GM12878 (cell line): Measurements from ENCODE around the gene TFAP2E. TPM values are rescaled to one million over a fixed set of nuclear protein-coding genes. Genes with fewer than 3 reads are reported as not detected.

ENCODE experiments used
- ATAC-seq: fragments of 200-7000 bp; cut with Tn5 transposase; 3 replicates; pipeline ENCODE4 v1.9.1; 2020; ENCODE audit warnings: mild to moderate bottlenecking, moderate library complexity
- BruUV-seq: library from RNA; stranded (reverse); fragments of 400-500 nt; replicated peaks from 2 replicates; lab custom pipeline; 2021; lab: Mats Ljungman, UMichigan
- CTCF ChIA-PET: fragments of 300-600 bp; sonication (Branson Sonifier 250); formaldehyde crosslinking; extraction: SDS; loops from one replicate; lab custom pipeline; 2021; ENCODE audit warnings: inconsistent platforms; lab: Yijun Ruan, JAX
- POLR2A ChIA-PET: fragments of 350-600 bp; formaldehyde crosslinking; extraction: SDS; loops from one replicate; lab custom pipeline; 2021; ENCODE audit warnings: inconsistent platforms; lab: Charles Lee
- RAD21 ChIA-PET: fragments of 300-600 bp; sonication (Branson Sonifier 250); formaldehyde crosslinking; loops from one replicate; lab custom pipeline; 2023; ENCODE audit warnings: antibody characterized with exemption; ENCODE audit not compliant: unreplicated experiment; lab: Charles Lee
- SMC1A ChIA-PET: fragments of 300-600 bp; sonication (Branson Sonifier 250); formaldehyde crosslinking; loops from one replicate; lab custom pipeline; 2023; ENCODE audit not compliant: unreplicated experiment, uncharacterized antibody; lab: Charles Lee
- DNase-seq: peaks from one replicate; pipeline ENCODE4 v3.0.0-alpha.2; 2011; ENCODE audit warnings: low read depth, low spot score
- FAIRE-seq: peaks from 3 replicates; lab custom pipeline; 2011; peaks lifted over from hg19 to GRCh38; lab: Jason Lieb, UNC
- H2AFZ ChIP-seq: 2 replicates; pipeline ENCODE4 v1.6.0; 2011; ENCODE audit warnings: low read depth, low read length, control low read depth; ENCODE audit not compliant: control insufficient read depth
- H3K27ac ChIP-seq: 2 replicates; pipeline ENCODE4 v1.5.1; 2011; ENCODE audit warnings: control low read depth; ENCODE audit not compliant: control insufficient read depth, insufficient read depth
- H3K27me3 ChIP-seq, 2 experiments: replicated peaks in 1 of 2; 2 replicates each; pipeline versions ENCODE4 v1.6.0 to v1.6.1; 2011; ENCODE audit warnings: low read length in 1 of 2; ENCODE audit not compliant: control insufficient read depth in 2 of 2, insufficient read depth in 2 of 2
- H3K36me3 ChIP-seq, 2 experiments: 2 replicates each; pipeline ENCODE4 v1.5.1; 2011; ENCODE audit warnings: low read length in 1 of 2; ENCODE audit not compliant: control insufficient read depth in 2 of 2, insufficient read depth in 2 of 2
- H3K4me1 ChIP-seq: 2 replicates; pipeline ENCODE4 v1.6.1; 2011; ENCODE audit warnings: mild to moderate bottlenecking, low read length, moderate library complexity, mixed read lengths; ENCODE audit not compliant: control insufficient read depth, insufficient read depth
- H3K4me2 ChIP-seq: 2 replicates; pipeline ENCODE4 v1.6.0; 2011; ENCODE audit warnings: control low read depth; ENCODE audit not compliant: control insufficient read depth, insufficient read depth
- H3K4me3 ChIP-seq: fragments of 200-600 bp; sonication (generic); 2 replicates; pipeline ENCODE4 v1.5.1; 2016
- H3K79me2 ChIP-seq: 2 replicates; pipeline ENCODE4 v1.6.0; 2011; ENCODE audit warnings: low read length; ENCODE audit not compliant: control insufficient read depth, insufficient read depth
- H3K9ac ChIP-seq: 2 replicates; pipeline ENCODE4 v1.8.0; 2011; ENCODE audit warnings: low read length, control low read depth, mixed read lengths; ENCODE audit not compliant: control insufficient read depth, insufficient read depth
- H3K9me3 ChIP-seq: replicated peaks from 3 replicates; pipeline ENCODE4 v1.5.1; 2011; ENCODE audit warnings: mild to moderate bottlenecking, low read length; ENCODE audit not compliant: control insufficient read depth, insufficient read depth
- H4K20me1 ChIP-seq: 2 replicates; pipeline ENCODE4 v1.6.0; 2011; ENCODE audit not compliant: control insufficient read depth, insufficient read depth
- BACH1 ChIP-seq: fragments of 450-650 bp; IDR thresholded peaks from 2 replicates; pipeline ENCODE4 v1.6.1; 2017; ENCODE audit warnings: mild to moderate bottlenecking, borderline replicate concordance
- BMI1 ChIP-seq: fragments of 450-650 bp; IDR thresholded peaks from 2 replicates; pipeline ENCODE4 v1.6.1; 2016; ENCODE audit warnings: mild to moderate bottlenecking, moderate library complexity, borderline replicate concordance
- CBFB ChIP-seq: IDR thresholded peaks from 2 replicates; pipeline ENCODE4 v1.6.1; 2016; ENCODE audit warnings: antibody characterized with exemption, low read depth
- ESRRA ChIP-seq: IDR thresholded peaks from 2 replicates; pipeline ENCODE4 v1.6.1; 2012; ENCODE audit warnings: mild to moderate bottlenecking, low read length, improper control_type of control experiment
- IRF4 ChIP-seq: IDR thresholded peaks from 2 replicates; pipeline ENCODE4 v1.6.1; 2011; ENCODE audit warnings: low read depth, low read length
- NFYB ChIP-seq: IDR thresholded peaks from 2 replicates; pipeline ENCODE4 v1.6.1; 2011; ENCODE audit warnings: low read depth, mild to moderate bottlenecking, low read length, improper control_type of control experiment, moderate library complexity; ENCODE audit not compliant: insufficient read depth
- NR2F1 ChIP-seq: fragments of 450-650 bp; conservative IDR thresholded peaks from 2 replicates; pipeline ENCODE4 v1.6.1; 2017; ENCODE audit warnings: mild to moderate bottlenecking
- RCOR1 ChIP-seq: conservative IDR thresholded peaks from 2 replicates; pipeline ENCODE4 v1.6.1; 2012; ENCODE audit warnings: low read depth, low read length, improper control_type of control experiment
- RFX5 ChIP-seq: IDR thresholded peaks from 2 replicates; pipeline ENCODE4 v1.6.1; 2011; ENCODE audit warnings: low read depth, low read length, improper control_type of control experiment
- SIX5 ChIP-seq: IDR thresholded peaks from 2 replicates; pipeline ENCODE4 v1.6.1; 2011; ENCODE audit warnings: mild to moderate bottlenecking, low read depth, low read length, moderate library complexity; ENCODE audit not compliant: severe bottlenecking
- SPI1 ChIP-seq: IDR thresholded peaks from 2 replicates; pipeline ENCODE4 v1.6.1; 2011; ENCODE audit warnings: low read depth, mild to moderate bottlenecking, low read length, moderate library complexity, borderline replicate concordance; ENCODE audit not compliant: insufficient read depth
- TCF7 ChIP-seq: IDR thresholded peaks from 2 replicates; pipeline ENCODE4 v1.6.1; 2014; ENCODE audit warnings: antibody characterized with exemption, borderline replicate concordance
- ZNF207 ChIP-seq: fragments of 450-650 bp; IDR thresholded peaks from 2 replicates; pipeline ENCODE4 v1.6.1; 2014; ENCODE audit warnings: antibody characterized with exemption, mild to moderate bottlenecking, borderline replicate concordance
- ZNF24 ChIP-seq: fragments of 450-650 bp; IDR thresholded peaks from 2 replicates; pipeline ENCODE4 v1.6.1; 2017; ENCODE audit warnings: antibody characterized with exemption, mild to moderate bottlenecking
- WGBS: methylation state at CpG from one replicate; pipeline ENCODE4 v1.1.6; 2016; ENCODE audit warnings: low lambda C conversion rate; ENCODE audit not compliant: insufficient replicate concordance, insufficient coverage; ENCODE audit errors: missing lambda C conversion rate; 5-methylcytosine and 5-hydroxymethylcytosine counted together
- in situ Hi-C: fragments of 300-500 bp; cut with MboI; formaldehyde crosslinking; loops from 9 replicates; pipeline ENCODE4 v1.14.3; 2018; ENCODE audit warnings: mixed read lengths
- intact Hi-C: fragments of 100-400 bp; cut with micrococcal nuclease; formaldehyde crosslinking; loops from one replicate; pipeline ENCODE4 v1.14.2; 2022; ENCODE audit not compliant: unreplicated experiment
- polyA plus RNA-seq, 11 experiments: library from polyadenylated mRNA; depleted of rRNA in 4 of 11; unstranded in 6 of 11; stranded (reverse) in 5 of 11; fragments of >200 nt; fragmentation: Nextera tagmentation in 4 of 11; fragmentation: Illumina TruSeq in 1 of 11; extraction: Ambion mirVana in 4 of 11; extraction: Trizol in 1 of 11; gene quantifications; 1 replicate in 1 of 11; 2 replicates in 10 of 11; pipeline versions ENCODE4 v1.2.1 to v1.2.3, GENCODE V29; 2011 to 2016; ENCODE audit warnings: inconsistent platforms in 2 of 11, missing spikeins in 2 of 11, low read depth in 1 of 11
- total RNA-seq, 4 experiments: library from RNA; depleted of rRNA in 3 of 4; stranded (reverse); fragments of >200 nt in 3 of 4; fragmentation: Illumina TruSeq in 1 of 4; extraction: Trizol in 1 of 4; gene quantifications; 2 replicates each; pipeline versions ENCODE4 v1.2.1 to v1.2.3, GENCODE V29; 2013 to 2021
- TF ChIP-seq, protein P1 (sequence below): fragments of 450-650 bp; conservative IDR thresholded peaks from 2 replicates; pipeline ENCODE4 v1.6.1; 2017; ENCODE audit warnings: mild to moderate bottlenecking, moderate library complexity
- TF ChIP-seq, protein P2 (sequence below): IDR thresholded peaks from 2 replicates; pipeline ENCODE4 v1.6.1; 2012; ENCODE audit warnings: low read depth, low read length, improper control_type of control experiment

The TFAP2E gene
- total and polyA plus RNA-seq, 10 of the 15 experiments (the other 5 are each of a cell fraction or from before 2014, with no cell fraction given), result 0.10 to 1.1 (median 0.43) TPM

DNA sequence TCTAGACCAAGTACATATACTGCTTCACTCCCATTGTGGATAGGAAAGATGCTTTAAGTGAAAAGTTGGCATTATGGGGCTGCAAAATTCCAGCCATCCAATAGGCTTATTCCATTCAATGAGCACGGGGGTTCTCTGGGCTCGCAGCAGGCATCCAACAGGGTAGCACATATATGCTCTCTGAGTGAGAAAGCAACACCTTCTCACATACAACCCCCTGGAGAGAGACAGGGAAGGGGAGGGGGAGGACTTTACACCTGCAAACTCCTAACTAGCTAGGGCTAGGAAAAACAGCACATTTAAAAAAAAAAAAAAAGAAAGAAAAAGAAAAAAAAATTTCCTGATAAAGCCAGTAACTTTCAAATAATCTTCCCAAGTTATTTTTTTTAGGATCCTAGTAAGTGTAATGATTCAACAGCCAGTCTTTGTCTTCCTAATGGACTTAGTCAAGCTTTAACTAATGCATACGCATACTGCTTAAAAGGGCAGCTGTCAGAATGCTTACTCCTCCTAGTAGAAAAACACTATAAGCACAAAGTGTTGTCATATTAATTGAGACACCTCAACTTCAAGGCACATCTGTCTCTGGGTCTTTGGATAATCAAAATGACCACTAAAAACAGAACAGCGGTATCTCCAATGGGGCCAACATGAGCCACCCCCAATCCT lies 49.5 kb downstream of the TFAP2E start:
- Histone ChIP-seq H3K9ac (no peak overlapping the region), H3K4me3 (no peak overlapping the region), H3K36me3 (peaks cover 10 to 17% of the 10 kb centered on the region in 2 experiments), H3K79me2 (peaks cover 2% of the 10 kb centered on the region), H4K20me1 (no peaks in the 10 kb centered on the region), H3K9me3 (no peaks in the 10 kb centered on the region), H3K27ac (no peak overlapping the region), H3K27me3 (no peaks in the 10 kb centered on the region), H3K4me1 (no peaks in the 10 kb centered on the region), H2AFZ (no peak overlapping the region), H3K4me2 (no peak overlapping the region)
- intact Hi-C loops (no loop called here), in situ Hi-C loops (no loop called here)
- no TSS peak for BruUV-seq
- ChIA-PET POLR2A (no interaction called here), CTCF (interaction anchor here (0.7 to 0.8 kb wide), 2 partner anchors 11 to 58 kb away, joined by 3 to 4 read pairs; no protein-coding TSS in a partner anchor), SMC1A (interaction anchor here (0.6 kb wide), 2 partner anchors 290 to 447 kb away, joined by 3 to 4 read pairs; no protein-coding TSS in a partner anchor), RAD21 (interaction anchor here (0.6 to 0.7 kb wide), 2 partner anchors 85 to 211 kb away, joined by 3 read pairs; no protein-coding TSS in a partner anchor)
- WGBS, result 98% methylated on average over 4 of the region's 4 CpGs
- ATAC-seq (no peak), DNase-seq (no peak), FAIRE-seq (no peak)
- TF ChIP-seq NFYB, result no peak
- TF ChIP-seq RCOR1, result no peak
- no peak for TF ChIP-seq RFX5
- no peak for TF ChIP-seq ESRRA

DNA sequence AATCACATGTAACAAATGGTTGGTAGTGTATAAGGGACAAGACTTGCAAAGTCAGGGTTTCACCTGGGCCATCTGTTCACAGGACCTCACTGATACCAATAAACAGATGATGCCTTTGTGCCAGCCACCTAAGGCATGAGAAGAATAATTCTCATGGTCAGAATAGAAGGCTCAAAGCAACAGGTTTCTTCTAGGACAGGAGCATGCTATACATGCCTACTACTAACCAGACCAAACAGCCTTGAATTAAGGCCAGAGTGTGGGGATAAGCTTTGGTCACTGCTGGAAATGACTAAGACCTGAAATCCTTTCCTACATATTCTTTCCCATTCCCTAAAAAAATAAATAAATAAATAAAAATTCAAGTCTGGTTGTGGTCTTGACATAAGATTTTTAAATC lies 50.7 kb downstream of the TFAP2E start:
- POLR2A ChIA-PET, result no interaction called here
- H3K9me3 ChIP-seq, result no peaks in the 10 kb centered on the region
- H3K4me1 ChIP-seq, result no peaks in the 10 kb centered on the region
- DNase-seq, result no peak
- H3K9ac ChIP-seq, result no peak overlapping the region
- H3K27me3 ChIP-seq, result no peaks in the 10 kb centered on the region
- peaks cover 7% of the 10 kb centered on the region for H3K79me2 ChIP-seq
- H3K4me2 ChIP-seq, result no peak overlapping the region
- H3K4me3 ChIP-seq, result no peak overlapping the region
- BruUV-seq, result no TSS peak
- H3K27ac ChIP-seq, result no peak overlapping the region
- in situ Hi-C loops (no loop called here), intact Hi-C loops (no loop called here)
- SMC1A ChIA-PET, result no interaction called here
- H2AFZ ChIP-seq, result no peak overlapping the region
- no peak for TF ChIP-seq NR2F1
- TF ChIP-seq, protein P1, sequence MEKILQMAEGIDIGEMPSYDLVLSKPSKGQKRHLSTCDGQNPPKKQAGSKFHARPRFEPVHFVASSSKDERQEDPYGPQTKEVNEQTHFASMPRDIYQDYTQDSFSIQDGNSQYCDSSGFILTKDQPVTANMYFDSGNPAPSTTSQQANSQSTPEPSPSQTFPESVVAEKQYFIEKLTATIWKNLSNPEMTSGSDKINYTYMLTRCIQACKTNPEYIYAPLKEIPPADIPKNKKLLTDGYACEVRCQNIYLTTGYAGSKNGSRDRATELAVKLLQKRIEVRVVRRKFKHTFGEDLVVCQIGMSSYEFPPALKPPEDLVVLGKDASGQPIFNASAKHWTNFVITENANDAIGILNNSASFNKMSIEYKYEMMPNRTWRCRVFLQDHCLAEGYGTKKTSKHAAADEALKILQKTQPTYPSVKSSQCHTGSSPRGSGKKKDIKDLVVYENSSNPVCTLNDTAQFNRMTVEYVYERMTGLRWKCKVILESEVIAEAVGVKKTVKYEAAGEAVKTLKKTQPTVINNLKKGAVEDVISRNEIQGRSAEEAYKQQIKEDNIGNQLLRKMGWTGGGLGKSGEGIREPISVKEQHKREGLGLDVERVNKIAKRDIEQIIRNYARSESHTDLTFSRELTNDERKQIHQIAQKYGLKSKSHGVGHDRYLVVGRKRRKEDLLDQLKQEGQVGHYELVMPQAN, result no peak
- TF ChIP-seq BMI1, result no peak
- no peak for TF ChIP-seq SIX5
- TF ChIP-seq ZNF207, result no peak
- no peak for TF ChIP-seq ZNF24
- TF ChIP-seq SPI1, result no peak
- TF ChIP-seq BACH1, result no peak
- TF ChIP-seq TCF7, result no peak
- TF ChIP-seq CBFB, result no peak
- TF ChIP-seq IRF4, result no peak
- TF ChIP-seq, protein P2, sequence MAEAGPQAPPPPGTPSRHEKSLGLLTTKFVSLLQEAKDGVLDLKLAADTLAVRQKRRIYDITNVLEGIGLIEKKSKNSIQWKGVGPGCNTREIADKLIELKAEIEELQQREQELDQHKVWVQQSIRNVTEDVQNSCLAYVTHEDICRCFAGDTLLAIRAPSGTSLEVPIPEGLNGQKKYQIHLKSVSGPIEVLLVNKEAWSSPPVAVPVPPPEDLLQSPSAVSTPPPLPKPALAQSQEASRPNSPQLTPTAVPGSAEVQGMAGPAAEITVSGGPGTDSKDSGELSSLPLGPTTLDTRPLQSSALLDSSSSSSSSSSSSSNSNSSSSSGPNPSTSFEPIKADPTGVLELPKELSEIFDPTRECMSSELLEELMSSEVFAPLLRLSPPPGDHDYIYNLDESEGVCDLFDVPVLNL, result no peak
- peaks cover 8 to 20% of the 10 kb centered on the region in 2 experiments for H3K36me3 ChIP-seq
- RAD21 ChIA-PET, result no interaction called here
- H4K20me1 ChIP-seq, result no peaks in the 10 kb centered on the region
- no peak for FAIRE-seq
- CTCF ChIA-PET, result interaction anchor here (0.8 to 1.5 kb wide), 2 partner anchors 55 to 102 kb away, joined by 3 to 5 read pairs; no protein-coding TSS in a partner anchor
- ATAC-seq, result no peak
